Breast epithelium (tissue), 3 donors: ENCODE measurements around the gene ADARB1.

Experiments
- CTCF ChIP-seq, 3 donors: fragments of 450-650 bp; IDR thresholded peaks; one replicate each; pipeline ENCODE4 v1.5.1; 2016 to 2017; ENCODE audit warnings: antibody characterized with exemption in 3 of 3, mild to moderate bottlenecking in 3 of 3, moderate library complexity in 3 of 3
- POLR2AphosphoS5 ChIP-seq, 3 donors: sonication (generic); formaldehyde crosslinking; IDR thresholded peaks; one replicate each; pipeline ENCODE4 v1.6.1; 2017; ENCODE audit warnings: antibody characterized with exemption in 3 of 3

- no peak for TF ChIP-seq CTCF (IDR thresholded peaks at IDR 0.05)
- no peak for TF ChIP-seq POLR2AphosphoS5 (IDR thresholded peaks at IDR 0.05)
These were observed 175.9 kb downstream of the ADARB1 start for GRCh38 chr21:45250272-45250671.
